ENCODE results near the gene AKAP5.

GRCh38 chr14:64500088-64500487 is 34.8 kb downstream of the AKAP5 start:
- no peak for TF ChIP-seq ZNF114 (CRISPR knock-in tag; IDR thresholded peaks at IDR 0.05)
- no peak for TF ChIP-seq POLR2AphosphoS5 (IDR thresholded peaks at IDR 0.05; ENCODE audit: low read depth)
- TF ChIP-seq, protein P1, sequence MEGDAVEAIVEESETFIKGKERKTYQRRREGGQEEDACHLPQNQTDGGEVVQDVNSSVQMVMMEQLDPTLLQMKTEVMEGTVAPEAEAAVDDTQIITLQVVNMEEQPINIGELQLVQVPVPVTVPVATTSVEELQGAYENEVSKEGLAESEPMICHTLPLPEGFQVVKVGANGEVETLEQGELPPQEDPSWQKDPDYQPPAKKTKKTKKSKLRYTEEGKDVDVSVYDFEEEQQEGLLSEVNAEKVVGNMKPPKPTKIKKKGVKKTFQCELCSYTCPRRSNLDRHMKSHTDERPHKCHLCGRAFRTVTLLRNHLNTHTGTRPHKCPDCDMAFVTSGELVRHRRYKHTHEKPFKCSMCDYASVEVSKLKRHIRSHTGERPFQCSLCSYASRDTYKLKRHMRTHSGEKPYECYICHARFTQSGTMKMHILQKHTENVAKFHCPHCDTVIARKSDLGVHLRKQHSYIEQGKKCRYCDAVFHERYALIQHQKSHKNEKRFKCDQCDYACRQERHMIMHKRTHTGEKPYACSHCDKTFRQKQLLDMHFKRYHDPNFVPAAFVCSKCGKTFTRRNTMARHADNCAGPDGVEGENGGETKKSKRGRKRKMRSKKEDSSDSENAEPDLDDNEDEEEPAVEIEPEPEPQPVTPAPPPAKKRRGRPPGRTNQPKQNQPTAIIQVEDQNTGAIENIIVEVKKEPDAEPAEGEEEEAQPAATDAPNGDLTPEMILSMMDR (conservative IDR thresholded peaks at IDR 0.05; ENCODE audit: low read depth in 2 of 2): no peak
- no peak for TF ChIP-seq REST (IDR thresholded peaks at IDR 0.05; ENCODE audit: unreplicated experiment)
- TF ChIP-seq EZH2phosphoT487 (IDR thresholded peaks at IDR 0.05; ENCODE audit: unreplicated experiment): no peak
- no peak for TF ChIP-seq ZNF331 (CRISPR knock-in tag; IDR thresholded peaks at IDR 0.05; ENCODE audit: low read depth)
